VCaP (cell line): ENCODE measurements around the gene IFIT1.

ENCODE experiments used
- H3K27ac ChIP-seq: fragments of 450-650 bp; 2 replicates; pipeline ENCODE4 v1.5.1; 2017
- CTCF ChIP-seq: fragments of 450-650 bp; conservative IDR thresholded peaks from 2 replicates; pipeline ENCODE4 v1.5.1; 2017; ENCODE audit warnings: mild to moderate bottlenecking, moderate library complexity

IFIT1 gene

DNA sequence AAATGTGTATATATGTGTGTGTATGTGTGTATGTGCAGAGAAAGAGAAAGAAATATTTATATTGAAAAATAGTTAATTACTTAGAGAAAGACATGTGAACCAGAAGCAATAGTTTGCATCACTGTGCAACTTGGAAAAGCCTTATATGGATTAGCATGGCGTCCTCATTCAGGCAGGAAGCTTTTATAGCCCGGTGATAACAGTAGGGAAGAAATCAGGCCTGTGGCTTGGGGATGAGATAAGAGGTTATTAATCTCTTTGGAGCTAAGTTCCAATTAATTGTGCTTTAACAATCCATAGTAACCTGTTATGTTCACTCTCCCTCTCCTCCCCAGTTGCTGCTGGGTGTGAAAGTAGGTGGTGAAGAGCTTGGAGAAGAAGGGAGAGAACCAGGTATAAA, 58.5 kb downstream of the IFIT1 start:
- H3K27ac ChIP-seq, result no peak overlapping the region
- TF ChIP-seq CTCF, result no peak

DNA sequence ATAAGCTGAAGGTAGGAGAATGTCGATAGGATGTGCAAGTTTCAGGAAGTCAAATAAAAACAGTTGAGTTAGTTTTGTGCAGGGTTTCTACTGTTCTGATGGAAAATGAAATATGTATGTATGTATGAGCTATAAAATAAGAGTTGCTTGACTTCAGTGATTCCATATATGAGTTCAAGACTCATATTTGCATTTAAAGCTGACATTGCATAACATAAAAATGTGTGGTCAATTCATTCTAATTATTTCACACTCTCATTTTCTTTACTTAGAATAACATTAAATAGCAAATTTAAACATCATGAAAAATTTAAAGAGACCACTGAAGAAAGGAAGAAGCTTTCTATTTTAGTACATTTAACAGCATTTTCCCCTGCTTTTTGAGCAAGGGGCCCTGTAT, 59.8 kb downstream of the IFIT1 start:
- no peak for TF ChIP-seq CTCF
- H3K27ac ChIP-seq, result no peak overlapping the region

DNA sequence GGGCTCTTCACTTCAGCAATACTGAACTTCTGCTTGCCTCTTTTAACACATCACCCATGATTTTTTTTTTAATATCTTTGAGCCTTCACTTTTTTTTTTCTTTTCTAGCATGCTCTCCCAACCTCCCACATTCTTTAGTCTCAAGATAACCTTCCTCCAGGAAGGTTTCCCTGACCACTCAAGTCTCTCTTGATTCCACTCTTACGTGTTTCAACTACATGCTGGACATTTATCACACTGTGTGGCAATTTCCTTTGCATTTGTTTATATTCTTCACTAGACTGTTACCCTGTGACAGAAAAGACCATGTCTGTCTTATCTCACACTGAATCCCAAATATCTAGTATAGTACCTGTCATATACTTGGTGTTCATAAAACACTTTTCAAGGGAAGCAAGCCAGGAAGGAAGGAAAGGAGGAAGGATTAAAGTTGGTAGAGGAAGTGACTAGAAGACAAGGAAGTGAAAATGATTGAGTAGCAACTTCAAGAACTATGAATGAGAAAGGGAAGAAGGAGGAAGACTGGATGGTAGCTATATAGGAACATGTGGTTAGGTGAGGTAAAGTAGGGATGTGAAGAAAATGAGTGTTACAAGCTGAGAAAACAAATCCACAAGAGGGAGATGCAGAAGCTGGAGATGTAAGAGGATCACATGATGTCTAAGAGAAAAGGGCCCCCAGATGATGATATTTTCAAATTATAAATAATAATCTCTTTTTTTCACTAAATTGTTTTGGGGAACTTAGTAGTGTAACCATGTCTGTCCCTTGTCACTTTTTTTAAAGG, 62.3 kb downstream of the IFIT1 start:
- no peak overlapping the region for H3K27ac ChIP-seq
- TF ChIP-seq CTCF, result no peak
